DND-41 (cell line): ENCODE results near the gene TMEM181.
"Not testable (repeated sequence)": the region's sequence is repeated elsewhere in the genome, so short reads cannot be mapped to it uniquely, and the experiment has no call there.

Experiments used
- ATAC-seq: fragments of 200-7000 bp; cut with Tn5 transposase; 3 replicates; pipeline ENCODE4 v1.9.1; 2021; ENCODE audit warnings: low read depth; ENCODE audit not compliant: insufficient read depth
- DNase-seq: peaks from one replicate; pipeline ENCODE4 v3.0.0-alpha.2; 2020
- H2AFZ ChIP-seq: 2 replicates; pipeline ENCODE4 v1.6.0; 2012; ENCODE audit warnings: low read depth, low read length
- H3K27ac ChIP-seq: 2 replicates; pipeline ENCODE4 v1.5.1; 2012; ENCODE audit warnings: low read length, inconsistent platforms
- H3K27me3 ChIP-seq: fragments of 200-600 bp; sonication (generic); 2 replicates; pipeline ENCODE4 v1.6.0; 2012; ENCODE audit warnings: low read length, mild to moderate bottlenecking, inconsistent platforms; ENCODE audit not compliant: insufficient read depth, poor library complexity
- H3K36me3 ChIP-seq: 2 replicates; pipeline ENCODE4 v1.5.1; 2012; ENCODE audit warnings: low read length, inconsistent platforms; ENCODE audit not compliant: insufficient read depth
- H3K4me1 ChIP-seq: 2 replicates; pipeline ENCODE4 v1.5.1; 2012; ENCODE audit warnings: mild to moderate bottlenecking, low read length; ENCODE audit not compliant: insufficient read depth
- H3K4me2 ChIP-seq: 2 replicates; pipeline ENCODE4 v1.6.0; 2012; ENCODE audit warnings: mild to moderate bottlenecking, moderate library complexity, low read length, inconsistent platforms; ENCODE audit not compliant: insufficient read depth
- H3K4me3 ChIP-seq, 2 experiments: fragments of 200-600 bp in 1 of 2; shearing (Covaris generic) in 1 of 2; 2 replicates each; pipeline ENCODE4 v1.5.1; 2012 to 2016; ENCODE audit warnings: inconsistent platforms in 2 of 2, low read length in 2 of 2, mild to moderate bottlenecking in 2 of 2, low read depth in 1 of 2, moderate library complexity in 1 of 2
- H3K79me2 ChIP-seq: 2 replicates; pipeline ENCODE4 v1.6.0; 2012; ENCODE audit warnings: low read length, inconsistent platforms; ENCODE audit not compliant: insufficient read depth
- H3K9ac ChIP-seq: 2 replicates; pipeline ENCODE4 v1.6.0; 2012; ENCODE audit warnings: low read depth, mild to moderate bottlenecking, inconsistent platforms, low read length, moderate library complexity
- H3K9me3 ChIP-seq: 2 replicates; pipeline ENCODE4 v1.5.1; 2012; ENCODE audit warnings: low read length, moderate library complexity, mild to moderate bottlenecking, inconsistent platforms; ENCODE audit not compliant: insufficient read depth, severe bottlenecking
- H4K20me1 ChIP-seq: 2 replicates; pipeline ENCODE4 v1.6.0; 2012; ENCODE audit warnings: low read length; ENCODE audit not compliant: insufficient read depth
- CTCF ChIP-seq: IDR thresholded peaks from 2 replicates; pipeline ENCODE4 v1.5.1; 2012; ENCODE audit warnings: borderline replicate concordance, low read length, moderate library complexity, mild to moderate bottlenecking; ENCODE audit not compliant: poor library complexity, severe bottlenecking; ENCODE audit errors: extremely low read depth
- EZH2 ChIP-seq: IDR thresholded peaks from 3 replicates; pipeline ENCODE4 v1.6.1; 2012; ENCODE audit warnings: borderline replicate concordance, low read depth, mild to moderate bottlenecking, moderate library complexity, low read length, inconsistent platforms; ENCODE audit not compliant: severe bottlenecking

The TMEM181 gene

DNA sequence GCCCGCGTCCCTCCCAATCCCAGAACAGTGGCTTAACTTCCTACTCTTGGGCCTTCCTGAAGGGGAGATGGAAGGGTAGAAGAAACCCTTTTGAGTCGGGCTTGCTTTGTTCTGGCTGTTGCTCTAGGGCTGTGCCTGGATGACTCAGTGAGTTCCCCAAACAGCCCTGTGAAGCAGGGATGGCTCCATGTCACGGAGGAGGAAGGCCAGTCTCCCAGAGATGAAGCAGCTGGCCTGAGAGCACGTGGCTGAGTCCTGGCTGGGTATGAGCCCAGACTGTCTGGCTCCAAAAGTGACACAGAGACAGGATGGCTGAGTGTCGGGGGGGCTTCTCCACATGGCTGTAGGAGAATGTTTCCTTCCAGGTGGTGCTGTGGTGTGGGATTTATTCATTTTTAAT lies 94.6 kb downstream of the TMEM181 start:
- Histone ChIP-seq H3K4me3 (no peak overlapping the region; a peak in 1 of 4 replicates), H3K9me3 (no peaks in the 10 kb centered on the region), H3K36me3 (no peaks in the 10 kb centered on the region), H3K9ac (no peak overlapping the region), H3K4me2 (peak overlapping the region; percentile 66), H4K20me1 (no peaks in the 10 kb centered on the region), H3K27ac (no peak overlapping the region), H3K4me1 (peaks cover 34% of the 10 kb centered on the region), H3K27me3 (peaks cover 8% of the 10 kb centered on the region), H2AFZ (no peak overlapping the region), H3K79me2 (no peaks in the 10 kb centered on the region)
- ATAC-seq (no peak), DNase-seq (no peak)
- TF ChIP-seq CTCF (no peak), EZH2 (no peak)

DNA sequence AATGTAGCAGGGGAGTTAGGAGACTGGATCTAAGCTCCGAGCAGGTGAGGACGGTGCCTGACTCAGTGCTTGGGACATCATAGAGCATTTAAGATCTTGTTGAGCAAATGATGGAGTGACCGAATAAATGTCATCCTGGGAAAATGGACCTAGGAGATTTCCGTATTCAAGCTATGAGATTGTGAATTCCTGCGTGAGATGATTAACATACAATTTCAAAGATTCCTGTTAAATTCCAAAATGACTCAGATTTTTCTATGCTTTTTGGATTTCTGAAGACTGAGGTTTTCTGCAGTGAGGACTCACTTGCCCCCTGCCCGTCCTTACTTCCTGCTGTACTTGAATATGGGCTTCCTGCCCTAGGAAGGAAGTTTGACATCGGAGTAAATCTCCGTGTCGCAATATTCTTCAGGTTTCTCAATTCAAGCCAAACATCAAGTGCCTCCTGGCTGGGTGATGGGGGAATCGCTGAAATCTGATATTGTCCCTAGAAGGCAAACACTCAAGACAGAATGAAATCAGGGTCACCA lies 95.1 kb downstream of the TMEM181 start:
- H3K9ac ChIP-seq: no peak overlapping the region

DNA sequence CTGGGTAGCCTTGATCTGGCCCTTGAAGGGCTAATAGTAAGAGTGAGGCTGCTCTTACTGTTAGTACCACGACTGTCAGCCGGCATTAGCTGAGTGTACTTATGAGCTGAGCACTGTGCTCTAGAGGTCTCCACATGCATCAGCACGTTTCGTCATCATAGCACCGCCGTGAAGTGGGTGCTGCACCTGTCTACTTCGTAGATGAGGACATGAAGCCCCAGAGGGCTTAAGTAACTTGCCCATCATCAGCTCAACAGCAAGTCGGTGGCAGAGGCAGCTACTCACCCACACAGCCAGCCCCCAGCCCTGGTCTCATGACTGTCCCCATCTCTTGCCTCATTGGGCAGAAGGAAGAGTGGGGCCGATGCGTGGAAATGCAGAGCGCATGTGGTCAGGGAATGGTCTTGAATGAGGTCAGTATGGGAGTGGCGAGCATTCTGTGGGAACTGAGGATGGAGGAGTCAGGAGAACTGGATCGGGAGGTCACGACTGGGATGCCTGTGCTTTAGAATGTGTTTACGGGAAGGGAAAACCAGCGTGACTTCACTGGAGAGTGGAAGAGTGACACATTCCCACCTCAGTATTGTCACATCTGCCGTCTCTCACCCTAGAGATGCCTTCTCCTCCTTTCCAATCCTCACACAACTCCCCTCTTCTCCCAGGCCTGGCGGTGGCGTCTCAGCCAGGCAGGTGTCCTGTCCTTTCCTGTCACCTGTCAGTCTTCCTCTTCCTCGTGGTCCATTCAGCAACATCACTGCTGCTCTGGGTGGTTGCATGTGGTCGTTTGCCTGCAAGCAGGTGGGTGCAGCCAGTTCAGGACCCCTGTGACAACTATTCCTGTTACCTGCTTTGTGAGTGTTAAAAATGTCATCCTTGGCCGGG lies 95.9 kb downstream of the TMEM181 start:
- TF ChIP-seq CTCF (no peak), EZH2 (no peak)
- H3K9me3 ChIP-seq: no peaks in the 10 kb centered on the region
- no peak overlapping the region for H2AFZ ChIP-seq
- no peaks in the 10 kb centered on the region for H3K79me2 ChIP-seq
- no peaks in the 10 kb centered on the region for H3K36me3 ChIP-seq
- H4K20me1 ChIP-seq: no peaks in the 10 kb centered on the region
- no peak overlapping the region for H3K27ac ChIP-seq
- no peak overlapping the region for H3K9ac ChIP-seq
- ATAC-seq (no peak), DNase-seq (no peak)
- H3K4me3 ChIP-seq: no peak overlapping the region
- H3K27me3 ChIP-seq: peaks cover 4% of the 10 kb centered on the region
- H3K4me2 ChIP-seq: no peak overlapping the region
- peaks cover 23% of the 10 kb centered on the region for H3K4me1 ChIP-seq

More for the DNA sequence above, 95.1 kb downstream of the TMEM181 start:
- Histone ChIP-seq H2AFZ (no peak overlapping the region), H3K79me2 (no peaks in the 10 kb centered on the region), H3K9me3 (no peaks in the 10 kb centered on the region), H3K4me2 (no peak overlapping the region), H3K27ac (no peak overlapping the region), H4K20me1 (no peaks in the 10 kb centered on the region), H3K36me3 (no peaks in the 10 kb centered on the region), H3K27me3 (peaks cover 4% of the 10 kb centered on the region), H3K4me1 (peaks cover 28% of the 10 kb centered on the region), H3K4me3 (no peak overlapping the region)
- TF ChIP-seq CTCF (no peak), EZH2 (no peak)
- DNase-seq: no peak
- no peak for ATAC-seq

DNA sequence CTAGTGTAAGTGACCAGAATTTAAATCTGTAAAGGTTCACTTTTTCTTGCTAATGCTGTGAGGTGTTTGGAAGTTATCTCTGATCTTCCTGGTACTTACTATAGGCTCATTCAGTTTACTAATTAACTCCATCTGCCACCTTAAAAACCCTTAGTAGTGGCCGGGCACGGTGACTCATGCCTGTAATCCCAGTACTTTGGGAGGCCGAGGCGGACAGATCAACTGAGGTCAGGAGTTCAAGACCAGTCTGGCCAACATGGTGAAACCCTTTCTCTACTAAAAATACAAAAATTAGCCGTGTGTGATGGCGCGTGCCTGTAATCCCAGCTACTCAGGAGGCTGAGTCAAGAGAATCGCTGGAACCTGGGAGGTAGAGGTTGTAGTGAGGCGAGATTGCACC lies 97.1 kb downstream of the TMEM181 start:
- not testable (repeated sequence) for H4K20me1 ChIP-seq, H3K79me2 ChIP-seq, H3K9me3 ChIP-seq, ATAC-seq, H2AFZ ChIP-seq, H3K27ac ChIP-seq, H3K4me2 ChIP-seq, H3K27me3 ChIP-seq, H3K4me3 ChIP-seq, DNase-seq, H3K36me3 ChIP-seq, H3K9ac ChIP-seq
- H3K4me1 ChIP-seq: peaks cover 23% of the 10 kb centered on the region
